GM18873 (cell line): ENCODE results near the gene OTULIN.

ENCODE experiments used
- ATAC-seq: cut with Tn5 transposase; IDR thresholded peaks from one replicate; pipeline ENCODE4 v1.9.1; 2021; ENCODE audit warnings: mild to moderate bottlenecking, moderate library complexity, moderate number of reproducible peaks; ENCODE audit not compliant: unreplicated experiment, low FRiP score

OTULIN gene

DNA sequence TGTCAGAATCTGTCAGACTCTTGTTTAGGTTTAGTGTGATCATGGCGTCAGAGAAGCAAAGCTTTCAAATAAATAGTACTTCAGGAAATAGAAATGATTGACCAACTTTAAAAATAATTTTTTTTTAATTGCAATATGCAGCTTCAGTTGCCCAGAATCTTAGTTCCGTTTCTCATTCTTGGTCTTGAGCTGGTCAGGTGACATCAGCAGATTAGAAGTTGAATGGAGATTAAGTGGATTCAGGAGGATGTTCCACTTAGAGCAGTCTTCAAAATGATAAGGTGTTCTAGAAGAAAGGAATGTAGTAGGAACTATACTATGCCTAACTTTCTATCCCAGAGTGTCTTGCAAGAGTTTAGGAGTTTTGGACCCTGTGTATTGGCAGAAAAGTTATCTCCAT, 30.6 kb downstream of the OTULIN start:
- no peak for ATAC-seq

DNA sequence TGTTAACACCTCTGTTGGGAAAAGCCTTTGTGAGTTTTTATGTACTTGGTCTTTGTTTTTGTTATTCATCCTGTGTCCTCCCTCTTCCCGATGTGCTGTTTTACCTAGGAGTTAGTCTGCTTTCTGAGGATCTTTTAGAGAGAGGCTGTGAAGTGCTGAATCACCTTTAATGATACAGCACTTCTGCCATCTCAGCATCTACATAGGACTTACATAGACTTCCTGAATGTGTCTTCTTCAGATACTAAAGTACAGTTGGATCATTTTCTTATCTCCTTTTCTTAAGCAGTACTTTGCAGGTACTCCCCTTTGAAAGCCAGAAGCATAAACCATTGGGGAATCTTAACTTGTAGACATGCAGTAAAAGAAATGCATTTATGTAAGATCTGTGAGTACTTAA, 31.5 kb downstream of the OTULIN start:
- ATAC-seq, result no peak

DNA sequence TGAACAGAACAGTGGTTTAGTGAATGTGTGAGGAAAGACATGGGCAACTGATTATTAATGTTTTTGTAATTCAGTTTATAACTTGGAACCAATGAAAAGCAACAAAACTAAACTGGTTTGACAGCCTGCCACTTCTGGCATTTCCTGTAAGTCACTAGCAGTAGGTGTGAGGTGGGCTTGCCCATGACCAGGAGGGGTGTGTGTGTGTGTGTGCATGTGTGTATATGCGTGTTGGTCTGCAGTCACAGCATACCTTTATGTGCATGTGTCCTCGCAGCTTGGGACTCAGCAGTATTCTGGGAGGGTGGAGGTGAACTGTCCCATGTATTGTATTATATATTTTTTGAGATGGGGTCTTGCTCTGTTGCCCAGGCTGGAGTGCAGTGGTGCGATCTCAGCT, 32.3 kb downstream of the OTULIN start:
- no peak for ATAC-seq

DNA sequence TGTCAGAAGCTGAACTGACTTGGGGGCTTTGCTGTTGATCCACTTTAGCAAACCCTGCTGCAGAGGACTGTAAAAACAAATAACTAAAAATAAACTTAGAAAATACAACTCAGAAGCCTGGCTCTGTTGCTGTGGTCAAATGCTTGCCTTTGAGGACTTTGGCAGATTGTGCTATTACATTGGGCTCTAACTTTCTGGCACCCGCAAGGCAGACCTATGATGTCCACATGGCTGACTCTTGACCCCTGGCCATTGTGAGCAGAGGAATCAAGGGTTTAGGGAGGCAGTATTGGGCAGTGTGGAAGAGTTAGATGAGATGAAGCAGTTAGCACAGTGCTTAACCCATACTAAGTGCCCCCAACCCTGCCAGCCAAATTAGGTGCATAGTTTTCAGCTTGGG, 34.0 kb downstream of the OTULIN start:
- ATAC-seq, result no peak

DNA sequence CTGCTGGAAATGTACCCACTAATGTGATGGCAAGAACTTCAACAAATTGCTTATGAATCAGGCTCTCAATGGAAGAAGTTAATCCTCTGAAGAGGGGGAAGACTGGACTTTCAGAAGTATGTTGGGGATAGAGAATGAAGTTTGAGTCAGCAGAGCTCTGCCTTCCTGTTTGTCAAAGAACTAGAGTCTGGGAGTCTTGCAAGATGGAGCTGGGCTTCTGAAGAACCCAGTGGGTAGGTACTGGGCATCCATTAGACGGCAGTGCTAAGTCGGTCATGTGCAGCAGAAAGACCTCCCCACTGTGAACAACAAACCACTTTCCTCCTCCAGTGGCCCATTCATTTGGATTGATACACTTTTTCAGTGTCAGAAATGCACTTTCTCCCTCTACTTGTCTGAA, 34.6 kb downstream of the OTULIN start:
- ATAC-seq, result no peak

DNA sequence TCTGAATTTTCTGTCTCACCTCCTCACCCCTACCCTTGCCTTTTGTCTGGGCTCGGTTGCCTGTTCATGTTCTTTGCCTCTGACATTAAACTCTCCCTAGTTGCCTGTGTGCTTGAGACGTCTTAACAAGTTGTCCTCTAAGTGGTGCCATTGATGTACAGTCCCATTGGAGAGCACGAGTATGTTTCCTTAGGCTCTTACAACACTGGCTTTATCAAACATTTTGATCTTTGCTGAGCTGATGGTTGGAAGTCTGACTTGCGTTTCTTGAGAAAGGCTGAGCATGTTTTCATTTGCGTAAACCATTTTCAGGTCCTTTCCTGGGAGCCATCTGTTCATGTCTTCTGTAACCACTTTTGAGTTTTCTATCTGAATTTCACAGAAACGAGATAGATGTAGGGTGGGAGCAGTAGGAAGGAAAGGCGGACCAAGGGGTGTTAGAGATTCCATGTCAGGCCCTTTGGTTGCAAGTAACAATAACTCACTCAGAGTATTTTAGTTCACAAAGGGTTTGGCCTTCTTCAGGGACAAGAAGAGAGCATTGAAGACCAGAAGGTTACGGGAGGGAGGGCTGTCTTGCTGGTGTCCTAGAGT, 35.4 kb downstream of the OTULIN start:
- no peak for ATAC-seq

DNA sequence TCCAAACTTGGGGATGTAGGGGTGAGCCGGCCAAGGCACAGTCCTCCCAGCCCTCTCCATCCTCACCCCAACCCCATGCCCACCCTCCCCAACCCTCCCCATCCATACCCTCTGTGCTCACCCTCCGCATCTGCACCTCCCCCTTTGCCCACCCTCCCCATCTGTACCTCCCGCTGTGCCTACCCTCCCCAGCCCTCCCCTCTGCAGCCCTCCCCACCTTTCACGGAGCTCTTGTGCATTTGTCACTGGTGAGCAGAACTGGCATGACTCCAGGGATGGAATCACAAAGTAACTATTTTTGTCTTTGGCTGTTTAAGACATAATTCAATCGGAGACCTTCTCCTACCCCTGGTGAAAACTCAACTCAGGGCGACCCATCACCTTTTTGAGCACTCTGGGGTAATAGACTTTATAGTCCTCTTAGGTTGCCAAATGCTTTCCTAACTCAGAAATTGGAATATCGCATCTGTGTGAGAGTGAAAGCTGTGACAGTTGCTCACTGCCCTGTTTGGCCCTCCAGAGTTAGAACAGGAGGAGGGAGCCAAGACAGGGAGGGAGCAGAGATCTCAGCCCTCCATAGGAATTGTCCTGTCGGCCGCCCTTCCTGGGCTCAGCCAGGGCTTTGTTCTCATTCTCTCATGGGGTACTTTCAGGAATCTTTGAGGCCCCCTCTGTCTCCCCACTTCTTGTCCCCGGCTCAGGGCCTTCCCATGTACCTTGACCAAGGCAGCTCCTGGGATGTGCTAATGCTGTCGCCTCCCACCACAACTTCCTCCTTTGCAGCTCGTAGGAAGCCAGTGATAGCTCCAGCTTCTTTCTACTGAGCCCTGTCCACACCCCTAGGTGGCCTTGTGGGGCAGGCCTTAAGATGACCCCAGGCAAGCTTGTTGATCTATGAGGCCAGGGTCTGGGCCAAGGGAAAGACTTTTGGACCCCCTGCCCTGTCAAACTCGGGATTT, 36.2 kb downstream of the OTULIN start:
- no peak for ATAC-seq

DNA sequence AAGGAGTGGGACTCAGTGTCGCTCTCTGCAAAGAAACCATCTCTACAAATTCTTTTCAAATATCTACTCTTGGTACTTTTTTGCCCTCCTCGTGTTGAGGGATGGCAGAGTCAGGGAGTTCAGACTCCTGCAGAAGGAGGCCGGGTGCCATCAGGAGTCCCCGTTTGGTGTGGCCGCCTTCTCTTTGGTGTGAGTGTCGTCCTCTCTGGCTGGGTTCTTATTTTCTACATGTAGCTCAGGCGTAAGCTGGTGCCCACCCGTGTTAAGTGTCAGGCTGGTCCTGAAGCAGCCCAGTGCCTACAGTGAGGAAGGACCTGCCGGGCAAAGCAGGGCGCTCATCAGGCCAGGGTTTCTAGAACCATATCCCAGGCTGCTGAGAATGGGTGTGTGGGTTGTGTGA, 37.0 kb downstream of the OTULIN start:
- no peak for ATAC-seq

DNA sequence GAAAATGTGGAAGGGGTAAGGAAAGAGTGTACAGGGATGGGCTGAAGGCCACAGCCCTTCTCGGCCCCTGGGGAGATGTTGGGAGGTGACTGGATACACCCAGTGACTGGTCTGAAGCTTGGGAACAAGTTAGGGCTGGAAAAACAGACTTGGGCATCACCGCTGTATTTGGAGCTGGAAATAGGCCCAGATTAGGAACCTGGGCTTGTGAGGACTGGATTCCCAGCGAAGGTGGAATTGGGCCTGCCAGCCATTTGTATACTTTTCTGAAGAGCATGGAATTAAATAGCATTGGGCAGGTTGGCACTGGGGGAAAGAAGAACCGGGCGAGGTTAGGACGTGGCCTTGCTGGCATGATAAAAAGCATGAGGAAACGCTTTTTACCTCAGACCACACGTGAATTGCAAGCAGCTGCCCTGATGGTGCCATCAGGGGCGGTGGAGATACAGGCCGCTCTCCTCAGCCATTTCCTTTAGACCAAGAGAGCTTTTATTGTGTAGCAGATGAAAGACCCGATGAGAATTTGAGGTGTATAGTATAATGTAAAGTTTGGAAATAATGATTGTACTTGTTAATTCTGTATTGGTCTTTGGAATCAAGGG, 37.8 kb downstream of the OTULIN start:
- ATAC-seq, result no peak

DNA sequence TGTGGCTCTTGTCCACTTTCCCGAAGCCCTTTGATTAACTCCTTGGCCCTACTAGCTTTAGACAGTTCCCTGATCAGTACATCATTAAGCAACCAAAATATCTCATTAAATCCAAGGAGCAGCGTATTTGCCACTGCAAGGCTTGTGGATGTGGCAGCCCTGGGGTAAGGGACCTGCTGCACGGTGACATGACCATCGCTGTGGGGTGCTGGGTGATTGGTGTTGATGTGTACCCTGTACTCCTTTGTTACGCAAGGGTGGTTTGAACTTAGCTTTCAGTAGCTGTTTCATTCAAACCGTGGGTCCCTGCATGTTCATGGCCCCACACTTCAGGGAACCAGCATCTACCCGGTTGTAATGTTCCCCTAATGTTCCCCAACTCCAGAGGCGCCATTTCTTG, 41.0 kb downstream of the OTULIN start:
- no peak for ATAC-seq

DNA sequence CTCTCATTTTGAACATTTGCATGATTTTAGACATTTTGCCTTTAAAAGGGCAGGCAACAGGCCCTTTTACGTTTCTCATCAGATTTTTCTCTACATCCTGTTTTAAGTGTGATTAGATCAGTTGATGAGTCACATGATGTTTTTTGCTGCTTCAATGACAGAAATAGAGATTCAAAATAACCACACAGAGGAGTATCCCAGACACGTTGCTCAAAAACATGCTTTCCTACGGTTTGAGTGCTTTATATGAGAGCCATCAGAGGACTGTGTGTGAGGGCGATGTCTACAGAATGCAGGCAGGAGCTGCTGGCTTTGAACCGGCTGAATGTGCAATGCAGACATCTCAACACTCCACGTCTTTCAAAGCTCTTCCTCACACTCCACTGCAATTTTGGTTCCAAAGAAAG, 42.1 kb downstream of the OTULIN start:
- no peak for ATAC-seq

DNA sequence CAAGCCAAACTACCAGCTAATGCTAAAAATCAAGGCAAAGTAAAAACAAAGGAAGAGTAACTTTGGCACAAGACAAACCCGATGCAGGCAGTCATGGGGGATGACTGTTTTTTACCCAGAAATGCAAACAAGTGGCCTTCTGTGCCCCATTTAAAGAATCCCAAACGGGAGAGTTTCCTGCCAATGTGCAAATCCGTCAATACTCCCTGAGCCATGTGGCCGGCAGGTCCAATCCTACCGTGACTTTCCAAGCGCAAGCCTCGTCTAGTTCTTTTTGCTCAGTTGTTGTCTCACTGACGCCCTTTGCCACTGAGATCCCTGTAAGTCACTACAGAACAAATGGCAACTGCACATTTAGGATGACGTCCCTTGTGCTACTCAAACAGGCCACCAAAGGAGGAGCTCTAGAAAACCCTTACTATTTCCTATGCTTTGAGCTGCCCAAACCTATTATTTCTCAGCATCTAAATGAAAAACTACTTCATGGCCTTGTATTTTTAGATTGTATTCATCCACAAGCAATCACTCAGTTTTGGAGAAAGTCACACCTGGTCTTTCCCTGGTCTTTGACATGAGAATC, 43.4 kb downstream of the OTULIN start:
- ATAC-seq, result no peak

DNA sequence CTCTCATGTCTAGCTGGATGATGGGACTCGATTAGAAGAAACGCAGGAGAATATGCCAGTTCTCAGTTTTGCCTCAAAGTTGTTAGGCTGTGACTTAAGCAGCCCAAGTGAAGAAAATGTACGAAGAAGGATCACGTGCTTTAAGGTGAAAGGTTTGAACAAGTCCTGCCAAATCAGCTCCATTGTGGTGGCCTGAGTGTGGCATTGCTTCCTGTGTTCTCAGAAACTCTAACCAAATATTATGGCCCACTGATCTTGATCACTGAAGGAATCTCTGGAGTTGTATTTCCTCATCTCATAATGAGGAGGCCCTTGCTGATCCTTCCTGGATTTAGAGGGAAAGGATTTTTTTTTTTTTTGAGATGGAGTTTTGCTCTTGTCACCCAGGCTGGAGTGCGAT, 44.0 kb downstream of the OTULIN start:
- no peak for ATAC-seq

DNA sequence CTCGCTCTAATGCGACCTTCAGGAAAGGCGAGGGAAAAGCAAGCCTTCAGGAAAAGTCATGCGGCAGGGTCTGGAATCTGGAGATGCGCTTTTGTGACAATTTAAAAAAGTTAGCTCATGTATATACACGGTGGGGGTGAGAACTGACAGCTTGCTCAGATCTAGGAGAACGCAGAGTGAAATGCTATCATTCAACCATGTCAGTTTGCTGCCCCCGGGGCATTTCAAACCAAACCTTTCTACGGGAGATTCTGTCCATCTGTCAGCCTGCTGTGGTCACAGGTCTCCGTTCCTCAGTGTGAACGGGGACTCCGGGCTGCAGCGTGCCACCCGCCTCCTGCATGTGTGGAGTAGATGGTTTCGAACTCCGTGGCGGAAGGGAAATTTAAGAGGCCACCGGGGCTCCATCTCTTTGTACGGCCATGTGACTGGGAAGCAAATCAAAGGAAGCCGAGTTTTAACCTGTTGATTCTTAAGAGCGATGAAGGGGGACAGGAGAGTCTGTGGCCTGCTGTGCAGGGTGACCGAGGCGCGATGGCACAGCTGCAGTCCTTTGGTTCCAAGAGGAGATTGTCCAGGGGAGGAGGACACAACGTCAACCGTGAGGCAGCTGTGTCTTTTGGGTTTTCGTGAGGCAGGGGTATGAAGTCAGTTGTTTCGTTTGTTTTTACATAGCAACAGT, 45.9 kb downstream of the OTULIN start:
- no peak for ATAC-seq

DNA sequence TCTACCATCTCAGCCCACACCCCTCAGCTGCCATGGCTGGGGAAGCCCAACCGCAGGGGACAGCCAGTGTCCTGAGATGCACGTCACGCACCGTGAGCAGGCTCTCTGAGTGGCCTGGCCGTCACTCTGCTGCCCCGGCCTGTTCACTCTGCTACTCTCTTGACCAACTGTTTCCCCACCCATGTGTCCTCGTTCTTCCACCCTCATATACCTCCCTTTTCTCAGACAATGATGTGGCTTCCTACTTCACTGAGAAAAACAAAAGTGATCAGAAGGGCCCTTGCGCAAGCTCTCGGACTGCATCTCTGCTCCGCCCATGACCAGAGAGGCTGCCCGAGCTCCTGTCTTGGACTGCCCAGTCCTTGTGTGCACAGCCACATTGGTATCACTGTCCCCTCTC, 47.6 kb downstream of the OTULIN start:
- no peak for ATAC-seq

DNA sequence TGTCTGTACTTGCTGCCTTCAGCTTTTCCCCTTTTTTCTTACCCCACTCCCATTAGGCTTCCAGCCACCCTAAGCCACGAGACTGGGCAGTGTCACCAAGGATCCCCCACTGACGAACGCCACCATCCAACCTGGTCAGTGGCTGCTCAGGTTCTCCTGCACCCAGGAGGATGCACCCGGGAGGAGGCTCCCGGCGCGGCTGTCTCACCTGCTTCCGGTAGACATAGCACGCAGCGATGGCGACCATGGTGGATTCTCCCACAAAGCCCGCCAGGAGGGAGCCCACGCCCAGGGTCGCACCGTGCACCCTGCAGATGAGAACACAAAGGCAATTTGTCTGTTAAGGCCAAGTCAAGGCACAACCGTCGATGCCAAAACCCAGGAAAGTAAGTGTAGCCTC, 48.1 kb downstream of the OTULIN start:
- ATAC-seq, result no peak

DNA sequence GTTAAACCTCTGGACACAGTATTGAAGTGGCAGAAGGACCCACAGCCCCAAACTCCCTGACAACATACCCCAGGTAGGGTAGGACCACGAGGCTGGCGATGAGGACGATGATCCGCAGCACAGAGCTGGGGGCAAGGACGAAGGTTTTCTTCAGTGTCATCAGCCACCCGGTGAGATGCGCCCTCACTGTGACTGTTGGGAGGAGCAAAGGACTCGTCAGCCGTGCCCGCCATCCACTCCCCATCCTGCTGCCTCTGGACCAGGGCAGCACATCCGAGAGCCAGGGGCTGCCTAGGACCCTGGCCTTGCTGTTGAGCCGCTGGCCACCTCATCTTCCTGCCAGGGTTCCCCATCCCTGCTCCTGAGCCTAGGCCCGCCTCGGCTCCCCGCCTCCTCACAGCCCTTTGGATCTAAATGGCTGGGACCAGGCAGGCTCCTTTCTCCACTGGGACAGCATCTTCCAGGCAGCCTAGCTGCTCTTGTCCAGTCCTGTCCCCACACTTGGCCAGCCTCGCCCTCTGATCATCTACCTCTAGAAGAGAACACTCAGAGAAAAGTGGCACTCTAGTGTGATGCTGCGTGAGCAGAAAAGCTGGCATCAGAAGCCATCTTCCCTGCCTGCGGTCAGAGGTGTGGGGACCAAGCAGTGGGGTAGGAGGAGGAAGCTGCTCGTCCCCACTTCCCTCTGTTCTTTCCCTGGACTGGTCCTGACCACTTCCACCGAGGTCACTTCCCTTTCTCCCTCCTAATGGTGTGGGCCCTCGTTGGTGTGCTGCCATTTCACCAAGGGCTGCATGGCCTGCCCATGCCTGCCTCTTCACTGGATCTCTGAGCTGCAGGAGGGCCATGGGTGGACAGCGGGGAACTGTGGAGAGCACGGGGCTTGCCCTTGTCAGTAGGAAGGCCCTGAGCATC, 49.2 kb downstream of the OTULIN start:
- ATAC-seq, result no peak

DNA sequence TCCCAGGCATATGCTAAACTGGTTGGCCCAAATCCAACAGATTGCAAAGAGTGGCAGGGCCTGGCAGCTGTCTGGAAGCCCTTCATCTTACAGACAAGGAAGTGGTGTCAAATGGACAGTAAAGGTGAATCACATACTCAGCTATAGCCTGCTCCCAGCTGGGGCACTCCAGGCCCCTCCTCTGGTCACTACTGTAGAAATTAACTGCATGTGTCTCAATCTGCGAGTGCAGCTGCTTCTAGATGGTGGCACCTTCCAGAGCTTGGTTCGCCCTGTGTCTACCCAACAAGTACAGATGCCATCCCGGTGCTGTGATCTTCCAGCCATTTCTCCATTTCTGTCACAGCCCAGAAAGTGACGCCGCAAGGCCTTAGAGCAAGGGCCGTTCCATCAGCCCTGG, 50.2 kb downstream of the OTULIN start:
- no peak for ATAC-seq

DNA sequence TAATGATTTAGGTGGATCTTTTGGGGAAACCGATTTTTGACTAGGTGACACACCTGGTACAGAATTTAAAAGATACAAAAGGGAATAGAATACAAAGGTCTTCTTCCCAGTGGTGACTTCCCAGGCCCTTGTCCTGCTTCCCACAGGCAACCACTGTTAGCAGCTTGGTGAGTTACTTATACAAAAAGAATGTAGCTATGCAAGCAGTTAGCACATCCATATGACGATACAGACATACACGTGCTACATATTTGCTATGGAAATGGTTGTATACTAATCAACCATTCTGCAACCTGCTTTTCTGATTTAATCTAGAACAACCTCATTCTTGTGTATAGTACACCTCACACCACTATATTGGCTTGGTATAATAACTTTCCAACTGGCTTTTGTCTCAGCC, 51.0 kb downstream of the OTULIN start:
- ATAC-seq, result no peak
